ENCODE data around the gene ADGRV1. TPM values are rescaled to one million over a fixed set of nuclear protein-coding genes. Genes with fewer than 3 reads are reported as not detected.

Gene ADGRV1
- total and polyA plus RNA-seq, 9 of the 15 experiments (the other 6 are each of a cell fraction or from before 2014, with no cell fraction given), result 21.7 to 156 (median 58.2) TPM

DNA sequence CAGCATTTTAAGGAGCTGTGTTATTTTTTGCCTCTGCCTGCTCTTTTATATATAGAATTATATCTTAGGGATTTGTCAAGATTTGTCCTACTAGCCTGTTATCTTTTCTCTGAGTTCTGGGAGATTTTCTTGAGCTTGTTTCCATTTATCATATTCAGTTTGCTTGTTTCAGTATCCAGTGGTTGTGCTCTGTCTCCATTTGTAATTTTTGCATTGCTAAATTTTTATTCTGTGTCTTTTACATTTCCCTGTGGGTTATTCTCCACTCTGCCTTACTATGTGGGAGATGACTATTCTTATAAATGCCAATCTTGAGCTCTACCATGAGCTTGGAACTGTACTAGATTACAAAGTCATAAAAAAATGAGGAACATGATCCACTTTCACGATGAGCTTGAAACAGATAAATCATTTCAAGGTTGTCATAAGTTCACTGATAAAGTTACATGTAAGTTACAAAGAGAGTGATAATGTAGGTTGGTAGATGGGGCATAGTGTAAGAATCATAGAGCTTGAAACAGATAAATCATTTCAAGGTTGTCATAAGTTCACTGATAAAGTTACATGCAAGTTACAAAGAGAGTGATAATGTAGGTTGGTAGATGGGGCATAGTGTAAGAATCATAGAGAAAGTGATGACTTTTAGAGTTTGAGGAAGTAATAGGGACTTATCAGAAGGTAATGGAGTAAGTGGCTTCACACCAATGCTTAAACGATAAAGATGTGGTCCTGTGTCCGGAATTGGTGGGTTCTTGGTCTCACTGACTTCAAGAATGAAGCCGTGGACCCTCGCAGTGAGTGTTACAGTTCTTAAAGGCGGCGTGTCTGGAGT, 287.3 kb downstream of the ADGRV1 start:
- Histone ChIP-seq H3K9me3 (replicated peaks; ENCODE audit: control insufficient read depth, insufficient read depth, low read depth, low read length) (no peaks in the 10 kb centered on the region), H3K4me2 (ENCODE audit: insufficient read depth, low read length) (no peak overlapping the region), H4K20me1 (replicated peaks; ENCODE audit: control insufficient read depth, insufficient read depth, low read length) (no peaks in the 10 kb centered on the region), H3K9ac (ENCODE audit: insufficient read depth in 1 of 2, low read depth in 2 of 2, low read length in 2 of 2) (no peak overlapping the region), H3K27ac (ENCODE audit: extremely low read depth, low read depth, low read length) (no peak overlapping the region), H3K4me3 (no peak overlapping the region), H3K4me1 (replicated peaks in 1 of 2; ENCODE audit: control insufficient read depth in 2 of 2, insufficient read depth in 2 of 2, low read length in 2 of 2) (no peaks in the 10 kb centered on the region), H2AFZ (ENCODE audit: low read depth, low read length) (no peak overlapping the region), H3K79me2 (ENCODE audit: control insufficient read depth, insufficient read depth, low read length) (no peaks in the 10 kb centered on the region), H3K27me3 (ENCODE audit: control insufficient read depth in 2 of 2, insufficient read depth in 2 of 2, low read length in 2 of 2) (no peaks in the 10 kb centered on the region), H3K36me3 (ENCODE audit: control insufficient read depth, insufficient read depth, low read length) (peaks cover 22% of the 10 kb centered on the region; the same call in 2 of the 3 replicates), H3K9me1 (ENCODE audit: control insufficient read depth, insufficient read depth, low read length) (no peaks in the 10 kb centered on the region)
- no TSS peak for BruUV-seq (replicated peaks)
- ATAC-seq (no peak), FAIRE-seq (no peak), DNase-seq (ENCODE audit: extremely low read depth in 1 of 4, low spot score in 3 of 4) (no peak)
- in situ Hi-C loops (cut with MboI) (no loop called here), intact Hi-C loops (cut with micrococcal nuclease) (no loop called here)
- 83% methylated on average over 7 of the region's 7 CpGs for WGBS (ENCODE audit: insufficient coverage, low coverage, missing lambda C conversion rate)
- ChIA-PET POLR2A (interaction anchor here (0.6 to 1.4 kb wide), 2 partner anchors 371 to 538 kb away, joined by 3 read pairs; partner anchors contain the start of gene ARRDC3), CTCF (ENCODE audit: low intra/inter-chr PET ratio) (no interaction called here)
- TF ChIP-seq, protein P1, sequence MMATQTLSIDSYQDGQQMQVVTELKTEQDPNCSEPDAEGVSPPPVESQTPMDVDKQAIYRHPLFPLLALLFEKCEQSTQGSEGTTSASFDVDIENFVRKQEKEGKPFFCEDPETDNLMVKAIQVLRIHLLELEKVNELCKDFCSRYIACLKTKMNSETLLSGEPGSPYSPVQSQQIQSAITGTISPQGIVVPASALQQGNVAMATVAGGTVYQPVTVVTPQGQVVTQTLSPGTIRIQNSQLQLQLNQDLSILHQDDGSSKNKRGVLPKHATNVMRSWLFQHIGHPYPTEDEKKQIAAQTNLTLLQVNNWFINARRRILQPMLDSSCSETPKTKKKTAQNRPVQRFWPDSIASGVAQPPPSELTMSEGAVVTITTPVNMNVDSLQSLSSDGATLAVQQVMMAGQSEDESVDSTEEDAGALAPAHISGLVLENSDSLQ (IDR thresholded peaks at IDR 0.05), result peak; percentile 33; the same call in 1 of the 2 replicates
- TF ChIP-seq ZNF507 (tag; conservative IDR thresholded peaks at IDR 0.05), result no peak
- 0 out of 2 replicates have a peak, but pooled peaks have one; percentile 25 for TF ChIP-seq ZFPM2 (CRISPR knock-in tag; IDR thresholded peaks at IDR 0.05)
- TF ChIP-seq MEIS2 (IDR thresholded peaks at IDR 0.05; ENCODE audit: partially characterized antibody), result peak; percentile 88
- TF ChIP-seq, protein P2, sequence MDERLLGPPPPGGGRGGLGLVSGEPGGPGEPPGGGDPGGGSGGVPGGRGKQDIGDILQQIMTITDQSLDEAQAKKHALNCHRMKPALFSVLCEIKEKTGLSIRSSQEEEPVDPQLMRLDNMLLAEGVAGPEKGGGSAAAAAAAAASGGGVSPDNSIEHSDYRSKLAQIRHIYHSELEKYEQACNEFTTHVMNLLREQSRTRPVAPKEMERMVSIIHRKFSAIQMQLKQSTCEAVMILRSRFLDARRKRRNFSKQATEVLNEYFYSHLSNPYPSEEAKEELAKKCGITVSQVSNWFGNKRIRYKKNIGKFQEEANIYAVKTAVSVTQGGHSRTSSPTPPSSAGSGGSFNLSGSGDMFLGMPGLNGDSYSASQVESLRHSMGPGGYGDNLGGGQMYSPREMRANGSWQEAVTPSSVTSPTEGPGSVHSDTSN (CRISPR knock-in tag; IDR thresholded peaks at IDR 0.05; ENCODE audit: low read depth), result no peak
- TF ChIP-seq, protein P2 (tag; conservative IDR thresholded peaks at IDR 0.05; ENCODE audit: low read depth), result peak; percentile 77
- no peak for TF ChIP-seq ASH1L (IDR thresholded peaks at IDR 0.05; ENCODE audit: borderline replicate concordance, low read depth, partially characterized antibody)

Data from K562 (cell line).